Endothelial cell (in vitro differentiated cells): ENCODE measurements around the gene PDZD2. TPM values are rescaled to one million over a fixed set of nuclear protein-coding genes. Genes with fewer than 3 reads are reported as not detected.

Experiments used
- DNase-seq: peaks from one replicate; pipeline ENCODE4 v3.0.0; 2021; ENCODE audit warnings: low spot score
- H3K27ac Mint-ChIP-seq: one replicate; pipeline ENCODE4 v1.8.0; 2021; ENCODE audit warnings: mixed read lengths, inconsistent platforms; ENCODE audit not compliant: unreplicated experiment
- H3K27me3 Mint-ChIP-seq: one replicate; pipeline ENCODE4 v1.8.0; 2021; ENCODE audit warnings: mild to moderate bottlenecking, moderate library complexity, mixed read lengths, inconsistent platforms; ENCODE audit not compliant: unreplicated experiment
- H3K36me3 Mint-ChIP-seq: one replicate; pipeline ENCODE4 v1.8.0; 2021; ENCODE audit warnings: mild to moderate bottlenecking, low read depth, mixed read lengths, inconsistent platforms; ENCODE audit not compliant: unreplicated experiment
- H3K4me1 Mint-ChIP-seq: one replicate; pipeline ENCODE4 v1.8.0; 2021; ENCODE audit warnings: mild to moderate bottlenecking, mixed read lengths, inconsistent platforms; ENCODE audit not compliant: unreplicated experiment
- H3K4me3 Mint-ChIP-seq: one replicate; pipeline ENCODE4 v1.8.0; 2021; ENCODE audit warnings: mild to moderate bottlenecking, mixed read lengths, inconsistent platforms; ENCODE audit not compliant: unreplicated experiment
- H3K9me3 Mint-ChIP-seq: one replicate; pipeline ENCODE4 v1.8.0; 2021; ENCODE audit warnings: mixed read lengths, inconsistent platforms; ENCODE audit not compliant: unreplicated experiment
- total RNA-seq: library from RNA; stranded (reverse); fragmentation: NEBNext Ultra II Directional; extraction: Animal tissue kit (Norgen Biotek cat#: 25700); gene quantifications from one replicate; pipeline ENCODE4 v1.2.1, GENCODE V29; 2021; ENCODE audit not compliant: unreplicated experiment
- TF ChIP-seq, protein P1 (sequence below): fragments of 200-600 bp; sonication (generic); IDR thresholded peaks from one replicate; pipeline ENCODE4 v1.5.0; 2021; ENCODE audit warnings: antibody characterized with exemption; ENCODE audit not compliant: unreplicated experiment

The PDZD2 gene
- total RNA-seq, 1 donor from 2014 or later: 71.1 TPM

DNA sequence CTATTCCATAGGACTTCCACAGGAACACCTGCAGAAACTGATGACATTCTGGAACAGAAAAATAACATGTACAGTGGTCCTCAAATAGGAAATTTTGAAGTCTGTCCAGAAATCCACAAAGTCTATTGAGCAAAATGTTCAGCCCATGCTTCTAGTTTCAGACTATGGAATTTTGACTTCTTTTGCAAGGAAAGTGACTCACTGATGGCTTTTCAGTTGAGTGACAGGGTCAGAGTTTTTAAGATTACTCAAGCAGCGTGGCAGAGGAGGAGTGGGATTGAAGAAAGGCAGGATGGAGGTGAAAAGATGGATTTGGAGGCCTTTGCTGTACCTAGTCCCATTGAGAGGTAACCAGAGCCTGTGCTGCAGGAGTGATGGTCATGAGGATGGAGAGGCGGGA is 383.7 kb downstream of the PDZD2 start:
- Mint-ChIP-seq H3K27ac (no peak overlapping the region), H3K27me3 (peaks cover 4% of the 10 kb centered on the region)
- TF ChIP-seq, protein P1, sequence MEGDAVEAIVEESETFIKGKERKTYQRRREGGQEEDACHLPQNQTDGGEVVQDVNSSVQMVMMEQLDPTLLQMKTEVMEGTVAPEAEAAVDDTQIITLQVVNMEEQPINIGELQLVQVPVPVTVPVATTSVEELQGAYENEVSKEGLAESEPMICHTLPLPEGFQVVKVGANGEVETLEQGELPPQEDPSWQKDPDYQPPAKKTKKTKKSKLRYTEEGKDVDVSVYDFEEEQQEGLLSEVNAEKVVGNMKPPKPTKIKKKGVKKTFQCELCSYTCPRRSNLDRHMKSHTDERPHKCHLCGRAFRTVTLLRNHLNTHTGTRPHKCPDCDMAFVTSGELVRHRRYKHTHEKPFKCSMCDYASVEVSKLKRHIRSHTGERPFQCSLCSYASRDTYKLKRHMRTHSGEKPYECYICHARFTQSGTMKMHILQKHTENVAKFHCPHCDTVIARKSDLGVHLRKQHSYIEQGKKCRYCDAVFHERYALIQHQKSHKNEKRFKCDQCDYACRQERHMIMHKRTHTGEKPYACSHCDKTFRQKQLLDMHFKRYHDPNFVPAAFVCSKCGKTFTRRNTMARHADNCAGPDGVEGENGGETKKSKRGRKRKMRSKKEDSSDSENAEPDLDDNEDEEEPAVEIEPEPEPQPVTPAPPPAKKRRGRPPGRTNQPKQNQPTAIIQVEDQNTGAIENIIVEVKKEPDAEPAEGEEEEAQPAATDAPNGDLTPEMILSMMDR: no peak

DNA sequence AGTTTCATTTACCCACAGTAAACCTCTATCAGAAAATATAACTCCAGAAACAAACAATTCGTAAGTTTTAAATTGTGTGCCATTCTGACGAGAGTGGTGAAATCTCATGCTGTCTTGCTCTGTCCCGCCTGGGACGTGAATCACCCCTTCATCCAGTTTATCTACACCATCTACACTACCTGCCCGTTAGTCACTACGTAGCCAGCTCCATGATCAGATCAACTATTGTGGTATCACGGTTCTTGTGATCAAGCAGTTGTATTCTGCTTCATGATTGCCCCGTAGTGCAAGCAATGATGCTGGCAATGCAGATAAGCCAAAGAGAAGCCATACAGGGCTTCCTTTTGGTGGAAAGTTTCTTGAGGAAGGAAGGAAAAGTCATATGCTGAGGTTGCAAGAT is 384.9 kb downstream of the PDZD2 start:
- H3K9me3 Mint-ChIP-seq: no peaks in the 10 kb centered on the region
- H3K27ac Mint-ChIP-seq: no peak overlapping the region
- DNase-seq: no peak
- H3K36me3 Mint-ChIP-seq: peaks cover 16% of the 10 kb centered on the region
- peaks cover 4% of the 10 kb centered on the region for H3K27me3 Mint-ChIP-seq
- peak overlapping the region; percentile 42 for H3K4me3 Mint-ChIP-seq
- TF ChIP-seq, protein P1: no peak
- peaks cover 46% of the 10 kb centered on the region for H3K4me1 Mint-ChIP-seq

More for the DNA sequence above, 383.7 kb downstream of the PDZD2 start:
- H3K9me3 Mint-ChIP-seq: no peaks in the 10 kb centered on the region
- no peak for DNase-seq
- peak overlapping the region; percentile 37 for H3K4me3 Mint-ChIP-seq
- peaks cover 52% of the 10 kb centered on the region for H3K4me1 Mint-ChIP-seq
- H3K36me3 Mint-ChIP-seq: peaks cover 16% of the 10 kb centered on the region

DNA sequence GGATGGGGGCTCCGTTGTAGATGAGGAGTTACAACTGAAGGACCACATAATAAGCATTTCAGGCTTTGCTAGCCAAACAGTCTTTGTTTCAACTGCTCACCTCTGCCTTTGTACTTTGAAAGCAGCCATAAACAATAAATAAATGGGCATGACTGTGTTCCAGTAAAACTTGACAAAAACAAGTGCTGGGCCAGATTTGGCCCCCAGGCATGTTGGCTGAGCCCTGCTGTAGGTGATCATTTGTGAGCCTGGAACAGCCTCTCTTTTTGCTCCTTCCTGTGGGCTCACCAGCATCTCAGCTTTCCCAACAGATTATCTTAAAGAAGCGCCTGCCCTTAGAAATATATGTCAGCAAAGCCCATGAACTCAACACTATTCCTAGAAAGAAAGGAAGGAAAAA is 385.8 kb downstream of the PDZD2 start:
- Mint-ChIP-seq H3K27ac (peak overlapping the region; percentile 11), H3K36me3 (peaks cover 16% of the 10 kb centered on the region), H3K4me1 (peaks cover 47% of the 10 kb centered on the region), H3K9me3 (no peaks in the 10 kb centered on the region), H3K27me3 (peaks cover 2% of the 10 kb centered on the region), H3K4me3 (no peak overlapping the region)
- no peak for DNase-seq
- TF ChIP-seq, protein P1: no peak

DNA sequence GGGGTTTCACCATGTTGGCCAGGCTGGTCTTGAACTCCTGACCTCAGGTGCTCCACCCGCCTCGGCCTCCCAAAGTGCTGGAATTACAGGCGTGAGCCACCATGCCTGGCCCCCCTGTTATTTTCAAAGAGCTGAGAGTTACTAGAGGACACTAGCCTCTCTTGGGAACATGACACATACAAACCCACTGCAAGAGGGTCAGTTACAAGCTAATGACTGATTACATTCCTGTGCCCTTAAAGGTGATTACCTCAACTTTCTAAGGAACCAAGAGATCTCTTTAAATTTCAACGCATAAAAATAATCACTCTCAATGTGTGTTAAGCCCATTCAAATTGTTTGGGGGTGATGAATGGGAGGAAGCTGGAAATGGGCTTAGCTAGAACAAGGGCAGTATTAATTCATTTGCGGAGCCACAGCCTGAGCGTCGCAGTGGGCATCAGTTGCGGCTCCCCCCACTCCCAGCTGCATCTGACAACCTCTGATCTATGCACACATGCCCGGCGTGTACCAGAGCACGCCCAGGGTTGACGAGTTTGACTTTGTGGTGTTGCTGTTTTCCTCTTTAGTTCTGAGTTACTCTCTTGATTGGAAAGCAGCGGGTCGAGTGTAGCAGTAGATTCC is 388.3 kb downstream of the PDZD2 start:
- H3K9me3 Mint-ChIP-seq: no peaks in the 10 kb centered on the region
- peaks cover 25% of the 10 kb centered on the region for H3K36me3 Mint-ChIP-seq
- H3K27me3 Mint-ChIP-seq: peaks cover 2% of the 10 kb centered on the region
- TF ChIP-seq, protein P1: no peak
- DNase-seq: no peak
- peak overlapping the region; percentile 9 for H3K4me3 Mint-ChIP-seq
- peaks cover 65% of the 10 kb centered on the region for H3K4me1 Mint-ChIP-seq
- peak overlapping the region; percentile 90 for H3K27ac Mint-ChIP-seq

DNA sequence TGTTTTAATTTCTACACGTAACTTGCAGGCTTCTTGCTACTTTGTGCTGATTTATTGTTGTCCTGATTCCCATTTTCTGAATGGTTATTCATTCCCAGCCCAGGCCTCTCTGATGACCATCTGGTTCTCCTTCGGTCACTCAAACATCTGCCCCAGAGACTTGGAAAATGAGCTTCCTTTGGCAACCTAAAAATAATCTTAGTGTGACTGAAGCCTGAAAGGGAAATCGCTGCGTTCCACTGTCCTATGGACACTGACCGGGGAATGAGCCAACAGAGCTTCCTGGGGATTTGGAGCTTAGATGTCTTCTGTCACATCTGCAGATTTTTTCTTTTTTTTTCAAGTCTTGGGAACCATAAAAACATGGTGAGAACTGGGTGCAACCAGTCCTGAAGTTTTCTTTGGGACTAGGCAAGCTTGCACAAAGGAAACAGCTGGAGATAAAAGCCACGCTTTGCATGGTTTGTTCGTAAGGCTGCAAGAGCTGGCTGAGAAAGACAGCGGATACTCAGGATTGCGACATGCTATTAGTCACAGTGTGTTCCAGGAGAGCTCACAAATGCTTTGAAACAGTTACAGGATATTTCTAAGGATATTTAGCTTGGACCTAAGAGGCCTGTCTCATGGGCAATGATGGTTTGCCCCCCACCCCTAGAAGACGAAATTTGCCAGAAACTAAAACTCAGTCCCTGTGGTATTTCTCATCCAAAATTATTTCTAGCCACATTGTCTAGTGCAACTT is 389.0 kb downstream of the PDZD2 start:
- peaks cover 26% of the 10 kb centered on the region for H3K36me3 Mint-ChIP-seq
- TF ChIP-seq, protein P1: no peak
- DNase-seq: peak; percentile 31
- H3K9me3 Mint-ChIP-seq: no peaks in the 10 kb centered on the region
- H3K27ac Mint-ChIP-seq: peak overlapping the region; percentile 90
- H3K27me3 Mint-ChIP-seq: peaks cover 2% of the 10 kb centered on the region
- H3K4me1 Mint-ChIP-seq: peaks cover 67% of the 10 kb centered on the region
- H3K4me3 Mint-ChIP-seq: no peak overlapping the region
